GM19468 (cell line): ENCODE measurements around the gene CCL17.
"Not testable (repeated sequence)": the region's sequence is repeated elsewhere in the genome, so short reads cannot be mapped to it uniquely, and the experiment has no call there.

ENCODE experiments used
- ATAC-seq: cut with Tn5 transposase; IDR thresholded peaks from one replicate; pipeline ENCODE4 v1.9.1; 2021; ENCODE audit warnings: mild to moderate bottlenecking, moderate library complexity, moderate number of reproducible peaks; ENCODE audit not compliant: unreplicated experiment; ENCODE audit errors: extremely low read depth

Gene CCL17

DNA sequence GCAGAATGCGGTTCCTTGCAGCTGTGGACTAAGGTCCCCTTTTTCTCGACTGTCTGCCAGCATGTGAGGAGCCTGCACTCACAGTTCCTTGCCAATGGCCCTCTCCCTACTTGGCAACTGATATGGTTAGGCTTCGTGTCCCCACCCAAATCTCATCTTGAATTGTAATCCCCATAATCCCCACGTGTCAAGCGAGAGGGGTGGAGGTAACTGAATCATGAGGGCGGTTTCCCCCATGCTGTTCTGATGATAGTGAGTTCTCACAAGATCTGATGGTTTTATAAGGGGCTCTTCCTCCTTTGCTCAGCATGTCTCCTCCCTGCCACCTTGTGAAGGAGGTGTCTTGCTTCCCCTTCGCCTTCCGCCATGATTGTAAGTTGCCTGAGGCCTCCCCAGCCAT lies 22.7 kb downstream of the CCL17 start:
- no peak for ATAC-seq

DNA sequence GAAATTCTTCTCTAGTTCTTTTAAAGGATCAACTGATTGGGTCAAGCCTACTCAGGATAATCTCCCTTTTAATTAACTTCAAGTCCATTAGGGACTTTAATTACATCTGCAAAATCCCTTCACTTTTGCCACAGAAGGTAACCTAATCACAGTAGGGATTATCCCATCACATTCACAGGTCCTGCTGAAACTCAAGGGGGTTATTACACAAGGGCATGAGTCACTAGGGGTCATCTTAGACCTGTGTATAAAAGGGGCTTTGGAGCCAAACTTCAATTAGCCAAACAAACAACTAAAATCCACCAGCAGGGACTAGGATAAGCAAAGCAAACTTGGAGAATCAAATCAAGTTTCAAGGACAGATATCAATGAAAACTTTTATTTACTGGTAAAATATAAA lies 23.3 kb downstream of the CCL17 start:
- ATAC-seq = no peak

DNA sequence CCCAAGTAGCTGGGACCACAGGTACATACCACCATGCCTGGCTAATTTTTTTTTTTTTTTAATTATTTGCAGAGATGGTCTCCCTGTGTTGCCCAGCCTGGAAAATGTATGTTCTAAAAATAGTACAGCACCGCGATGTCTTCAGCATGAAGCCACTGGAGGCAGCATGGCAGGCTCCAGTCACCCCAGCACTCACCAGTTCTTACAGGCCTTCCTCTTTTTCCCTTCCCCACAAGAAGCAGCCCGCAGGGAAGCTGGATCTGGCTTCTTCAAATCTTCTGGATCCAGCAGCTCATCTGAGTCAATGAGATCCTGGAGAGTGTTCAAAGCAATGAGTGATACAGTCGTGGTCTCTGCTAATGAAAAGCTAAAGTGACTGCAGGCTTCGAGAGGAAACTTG lies 26.4 kb downstream of the CCL17 start:
- ATAC-seq = no peak

DNA sequence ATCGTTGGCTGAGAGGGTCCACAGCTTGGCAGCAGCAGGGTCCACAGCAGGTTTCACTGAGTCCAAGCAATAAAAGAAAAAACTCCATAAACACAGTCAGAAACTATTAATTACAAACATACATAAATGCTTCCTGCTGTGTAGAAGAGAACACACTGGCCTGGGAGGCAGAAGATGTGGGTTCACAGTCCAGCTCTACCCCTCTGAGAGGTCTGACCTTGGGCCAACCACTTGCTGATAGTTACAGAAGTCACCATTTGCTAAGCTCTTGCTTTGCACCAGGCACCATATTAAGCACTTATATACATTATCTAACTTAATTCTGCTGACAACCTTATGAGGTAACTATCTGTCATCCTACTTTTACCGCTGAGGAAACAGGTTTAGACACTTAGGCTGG lies 27.9 kb downstream of the CCL17 start:
- ATAC-seq = no peak

DNA sequence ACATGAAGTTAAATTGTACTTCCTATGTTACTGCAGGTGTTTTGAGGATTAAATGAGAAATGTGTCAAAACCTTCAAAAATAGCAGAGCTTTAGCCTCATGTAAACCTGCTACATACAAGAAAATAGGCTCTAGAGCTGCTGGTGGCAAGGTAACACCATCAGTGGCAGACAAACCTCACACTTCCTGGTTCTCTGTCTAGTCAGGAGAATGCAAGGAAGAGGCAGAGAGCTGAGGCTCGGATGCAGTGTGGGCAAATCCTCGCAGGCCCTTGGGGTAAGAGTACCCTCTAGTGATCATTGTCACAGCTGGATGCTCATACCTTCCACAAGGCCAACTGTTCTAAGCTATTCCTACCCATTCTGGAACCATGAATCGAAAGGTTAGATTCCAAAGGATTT lies 28.4 kb downstream of the CCL17 start:
- ATAC-seq = no peak

DNA sequence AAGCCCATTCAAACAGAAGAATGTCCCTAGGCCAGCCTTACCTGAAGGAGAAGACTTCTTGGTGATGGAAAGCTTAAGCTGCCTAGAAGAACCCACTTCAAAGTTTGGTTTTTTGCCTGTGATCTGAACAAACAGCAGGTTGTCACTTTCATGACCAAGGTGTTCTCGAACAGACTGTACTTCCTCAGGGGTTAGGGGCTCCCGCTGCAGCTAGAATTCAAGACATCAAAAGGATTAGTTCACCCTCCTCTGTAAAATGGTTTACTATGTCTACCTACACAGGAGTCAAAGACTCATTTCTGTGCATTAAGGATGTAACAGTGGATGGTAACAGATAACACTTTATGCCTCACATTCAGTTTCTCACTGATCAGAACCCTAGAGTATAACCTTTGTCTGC lies 29.4 kb downstream of the CCL17 start:
- ATAC-seq = no peak

DNA sequence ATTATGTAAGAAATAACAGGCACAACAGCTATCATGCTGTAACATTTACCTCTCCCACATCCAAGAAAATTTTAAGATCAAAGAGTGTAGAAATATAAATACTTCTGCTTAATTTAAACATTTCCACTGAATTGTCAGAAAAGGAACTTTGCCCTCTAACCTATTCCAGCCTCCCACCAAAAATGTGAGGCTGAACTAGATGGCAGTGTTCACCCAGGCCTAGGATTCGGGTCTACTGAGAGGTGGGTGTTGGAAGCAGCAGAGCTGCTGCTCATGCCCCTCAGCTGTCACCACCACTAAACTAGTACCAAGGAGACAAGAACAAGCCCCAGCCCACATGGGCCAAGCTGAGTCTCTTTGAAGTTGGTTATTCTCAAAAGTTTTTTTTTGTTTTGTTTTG lies 31.3 kb downstream of the CCL17 start:
- ATAC-seq = no peak

DNA sequence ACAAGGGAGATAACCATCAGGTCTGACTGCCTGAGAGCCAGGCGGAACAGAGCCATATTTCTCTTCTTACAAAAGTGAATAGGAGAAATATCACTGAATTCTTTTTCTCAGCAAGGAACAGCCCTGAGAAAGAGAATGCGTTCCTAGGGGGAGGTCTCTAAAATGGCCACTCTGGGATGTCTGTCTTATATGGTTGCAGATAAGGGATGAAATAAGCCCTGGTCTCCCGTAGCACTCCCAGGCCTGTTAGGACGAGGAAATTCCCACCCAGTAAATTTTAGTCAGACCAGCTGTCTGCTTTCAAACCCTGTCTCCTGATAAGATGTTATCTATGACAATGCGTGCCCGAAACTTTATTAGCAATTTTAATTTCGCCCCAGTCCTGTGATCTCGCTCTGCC lies 35.4 kb downstream of the CCL17 start:
- not testable (repeated sequence) for ATAC-seq

DNA sequence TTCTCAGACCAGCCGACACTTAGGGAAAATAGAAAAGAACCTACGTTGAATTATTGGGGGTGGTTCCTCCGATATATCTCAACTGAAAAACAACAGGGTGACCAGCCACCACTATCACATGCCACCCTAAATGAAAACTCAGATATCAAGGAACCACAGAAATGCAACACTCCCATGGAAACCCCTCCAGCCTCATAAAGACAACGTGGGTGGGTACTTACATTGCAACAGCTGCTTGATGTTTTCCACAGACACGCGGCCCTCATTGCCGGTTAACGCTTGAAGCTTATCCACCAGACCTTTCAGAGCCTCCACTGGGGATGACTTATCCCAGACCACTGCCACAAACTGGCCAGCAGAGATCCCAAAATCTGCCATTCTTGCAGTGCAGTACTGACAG lies 36.0 kb downstream of the CCL17 start:
- ATAC-seq = not testable (repeated sequence)

DNA sequence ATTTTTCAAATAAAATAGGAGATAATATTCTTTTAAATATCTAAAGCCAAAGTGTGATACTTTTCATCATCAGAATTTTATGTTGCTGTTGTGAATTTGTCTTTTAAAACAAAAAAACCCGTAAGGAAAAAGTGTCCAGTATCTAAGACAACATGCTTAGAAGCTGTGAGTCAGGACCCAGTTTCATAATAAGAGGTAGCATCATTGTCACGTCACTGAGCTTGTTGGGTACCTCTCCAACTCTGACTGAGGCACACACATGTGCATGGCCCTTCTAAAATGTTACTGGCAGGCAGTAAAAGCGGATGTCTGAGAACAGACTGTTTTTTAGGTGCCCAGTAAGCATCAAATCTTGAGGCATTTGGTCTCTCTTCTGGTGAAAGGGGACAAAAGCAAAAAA lies 40.1 kb downstream of the CCL17 start:
- ATAC-seq = no peak

DNA sequence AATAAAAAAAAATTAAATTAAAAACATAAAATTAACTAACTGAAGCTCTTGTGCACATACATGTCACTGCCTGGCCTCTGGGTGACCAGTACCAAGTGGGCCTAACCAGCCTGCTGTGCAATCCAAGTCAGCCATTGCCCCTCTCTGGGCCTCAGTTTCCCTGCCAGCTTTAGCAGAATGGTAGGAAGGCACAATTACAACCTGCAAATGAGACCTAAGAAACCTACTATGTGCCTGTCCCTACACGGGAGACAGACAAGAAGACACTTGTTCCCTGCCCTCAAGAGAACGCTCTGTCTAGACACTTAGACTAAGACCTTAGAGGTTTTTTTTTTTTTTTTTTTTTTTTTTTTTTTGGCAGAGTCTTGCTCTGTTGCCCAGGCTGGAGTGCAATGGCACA lies 40.9 kb downstream of the CCL17 start:
- ATAC-seq = no peak

DNA sequence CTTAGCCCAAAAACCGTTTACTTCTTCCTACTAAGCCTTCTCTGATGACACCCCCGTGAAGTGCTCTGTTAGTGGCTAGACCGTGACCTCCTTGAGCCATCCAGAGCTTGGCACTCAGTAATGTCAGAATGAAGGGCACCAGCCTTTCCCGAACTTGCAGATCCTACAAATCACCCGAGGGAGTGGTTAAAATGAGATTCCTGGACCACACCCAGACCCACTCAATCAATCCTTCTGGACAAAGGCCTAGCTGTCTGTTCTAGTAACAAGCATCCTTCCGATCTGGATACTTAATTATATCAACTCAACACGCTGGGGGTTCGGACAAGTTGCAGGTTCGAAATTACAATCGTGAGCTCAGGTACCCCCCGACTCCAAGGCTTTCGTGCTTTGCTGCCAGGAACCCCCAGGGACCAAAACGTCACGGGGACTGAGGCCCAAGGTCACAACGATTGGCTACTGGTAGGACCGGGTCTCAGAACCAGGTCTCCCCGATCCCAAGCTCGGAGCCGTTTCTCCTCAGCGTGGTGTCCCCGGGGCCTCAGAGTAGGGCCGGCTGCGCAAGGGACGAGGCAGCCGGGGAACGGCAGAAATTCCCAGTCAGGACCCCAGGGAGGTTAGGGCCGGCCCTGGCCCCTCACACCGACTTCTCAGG lies 42.1 kb downstream of the CCL17 start:
- ATAC-seq = no peak

DNA sequence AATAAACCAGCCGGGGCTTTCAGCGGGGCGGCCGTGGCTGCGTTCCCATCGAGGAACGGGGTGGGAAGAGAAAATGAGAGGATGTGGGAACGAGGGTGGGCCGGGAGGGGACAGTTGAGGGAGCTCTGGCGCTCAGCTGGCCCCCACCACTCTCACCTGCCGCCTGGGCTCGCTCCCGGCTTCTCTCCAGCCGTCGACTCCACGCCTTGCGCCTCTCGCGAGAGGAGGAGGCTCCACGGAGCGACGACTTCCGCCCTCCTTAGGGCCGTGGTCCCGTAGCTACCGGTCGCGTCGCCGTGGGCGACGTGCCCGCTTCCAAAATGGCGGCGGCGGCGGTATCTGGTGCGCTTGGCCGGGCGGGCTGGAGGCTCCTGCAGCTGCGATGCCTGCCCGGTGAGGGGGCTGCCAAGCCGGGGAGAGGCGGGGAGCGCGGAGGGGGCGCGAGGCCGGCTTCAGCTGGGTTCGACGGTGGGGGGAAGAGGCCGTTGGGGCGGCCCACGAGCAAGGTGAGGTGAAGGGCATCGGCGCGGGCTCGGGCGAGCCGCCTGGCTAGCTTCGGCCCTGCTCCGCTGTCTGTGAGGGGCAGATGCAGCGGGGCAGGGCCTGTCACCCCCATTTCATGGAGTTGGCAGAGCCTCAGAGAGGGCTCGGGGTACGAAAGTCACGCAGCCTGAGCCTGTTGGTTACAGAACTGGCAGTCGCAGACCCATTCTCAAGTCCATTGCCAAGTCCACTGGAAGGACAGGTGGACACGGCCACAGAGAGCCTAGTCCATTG lies 42.8 kb downstream of the CCL17 start, which contains the start of the genes CIAPIN1 and COQ9:
TSS of gene CIAPIN1 (minus strand) at position 200 of the 777 bp plus-strand sequence. CDS start 6,457 bp downstream, outside the sequence.
TSS of gene COQ9 (plus strand) at position 294 of the 777 bp plus-strand sequence. CDS start at position 321, 27 bp downstream.
- ATAC-seq = peak; percentile 81

DNA sequence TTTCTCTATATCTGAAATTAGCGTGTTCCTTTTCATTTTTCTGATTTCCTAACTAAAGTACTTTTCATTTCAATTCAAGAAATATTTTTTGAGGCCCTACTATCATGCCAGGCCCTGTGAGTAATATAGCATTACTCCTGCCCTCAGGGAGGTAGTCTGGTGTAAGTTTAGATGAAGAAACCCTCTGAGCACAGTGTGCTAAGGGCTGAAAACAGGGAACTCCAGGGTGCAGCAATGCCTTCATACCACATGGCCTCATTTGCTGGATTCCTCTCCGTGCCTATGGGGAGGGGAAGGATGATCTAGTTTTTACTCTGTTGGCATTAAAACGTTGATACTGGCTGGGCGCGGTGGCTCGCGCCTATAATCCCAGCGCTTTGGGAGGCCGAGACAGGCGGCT lies 47.5 kb downstream of the CCL17 start:
- ATAC-seq = no peak

DNA sequence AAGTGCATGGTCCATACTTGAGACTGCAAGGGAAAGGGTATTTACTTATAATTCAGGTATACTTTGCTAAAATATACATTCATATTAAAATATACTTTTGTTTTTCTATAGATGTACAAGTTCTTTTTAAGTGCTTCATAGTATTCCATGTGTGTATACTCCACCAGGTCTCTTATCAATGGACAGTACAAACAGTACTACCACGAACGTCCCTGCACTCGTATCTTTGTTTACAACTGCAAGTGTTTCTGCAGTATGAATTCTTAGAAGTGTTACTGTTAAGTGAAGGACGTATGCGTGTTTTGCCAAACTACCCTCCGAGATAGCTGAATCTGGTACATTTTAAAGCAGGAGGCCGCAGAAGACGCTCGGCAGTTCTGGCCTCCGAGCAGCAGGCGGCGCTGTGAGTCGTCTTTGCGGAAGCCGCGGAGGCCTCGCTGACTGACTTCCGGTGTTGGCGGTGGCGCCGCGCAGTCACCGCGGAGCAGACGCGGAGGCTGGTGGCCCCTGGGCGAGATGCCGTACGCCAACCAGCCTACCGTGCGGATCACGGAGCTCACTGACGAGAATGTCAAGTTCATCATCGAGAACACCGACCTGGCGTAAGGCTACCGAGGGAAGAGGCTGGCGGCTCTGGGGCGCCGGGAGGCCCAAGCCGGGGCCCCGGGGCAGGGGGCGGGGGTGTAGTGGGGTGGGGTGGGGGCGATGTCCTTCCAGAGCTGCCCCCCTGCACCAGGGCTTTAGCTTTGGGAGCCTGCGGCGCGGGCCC lies 57.8 kb downstream of the CCL17 start, which contains the start of gene POLR2C:
TSS of gene POLR2C (plus strand) at position 471 of the 769 bp plus-strand sequence. CDS start at position 517, 46 bp downstream.
- peak; percentile 75 for ATAC-seq

DNA sequence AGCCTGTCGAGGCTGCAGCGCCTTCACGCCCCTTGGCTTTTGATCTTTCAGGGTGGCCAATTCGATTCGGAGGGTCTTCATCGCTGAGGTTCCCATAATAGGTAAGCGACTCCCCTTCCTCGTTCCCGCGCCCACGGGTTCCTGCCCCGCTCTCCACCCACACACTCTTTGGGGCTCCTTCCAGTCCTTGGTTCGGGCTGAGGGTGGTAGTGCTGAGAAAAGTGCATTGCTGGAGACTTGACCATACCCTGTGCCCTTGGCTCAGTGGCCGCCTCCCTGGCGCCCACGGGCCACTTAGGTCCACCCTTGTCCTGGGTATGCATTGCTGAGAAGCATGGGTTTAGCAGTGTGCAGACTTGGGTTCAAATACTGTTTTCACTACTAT lies 58.4 kb downstream of the CCL17 start:
- ATAC-seq = no peak

DNA sequence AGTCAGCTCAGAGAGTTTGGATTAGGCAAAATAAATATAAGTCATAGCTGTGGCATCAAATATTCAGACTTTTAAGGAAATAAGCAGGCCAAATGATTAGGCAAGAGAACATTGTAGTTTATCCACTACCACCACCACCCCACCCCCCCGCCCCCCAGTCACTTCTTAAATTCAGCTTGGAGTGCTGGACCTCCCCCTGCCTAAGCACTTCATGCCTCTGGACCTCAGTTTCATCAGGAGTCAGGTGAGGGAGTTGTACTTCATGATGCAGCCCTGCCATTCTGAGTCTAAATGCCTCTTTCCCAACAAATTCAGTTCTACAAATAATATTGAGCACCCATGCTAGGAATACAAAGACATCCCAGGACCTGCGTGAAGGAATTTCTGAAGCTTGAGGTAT lies 60.0 kb downstream of the CCL17 start:
- no peak for ATAC-seq
